ENCODE results near the gene FAM78B.

Gene FAM78B

GRCh38 chr1:166166329-166166697 is 488 bp downstream of the FAM78B start:
- TF ChIP-seq CTCF (IDR thresholded peaks at IDR 0.05; ENCODE audit: insufficient read depth, low read depth, low read length, missing control alignments), result no peak
- DNase-seq (ENCODE audit: low read depth), result no peak
- no peak overlapping the region for H3K4me3 ChIP-seq (ENCODE audit: low read length)

DNA sequence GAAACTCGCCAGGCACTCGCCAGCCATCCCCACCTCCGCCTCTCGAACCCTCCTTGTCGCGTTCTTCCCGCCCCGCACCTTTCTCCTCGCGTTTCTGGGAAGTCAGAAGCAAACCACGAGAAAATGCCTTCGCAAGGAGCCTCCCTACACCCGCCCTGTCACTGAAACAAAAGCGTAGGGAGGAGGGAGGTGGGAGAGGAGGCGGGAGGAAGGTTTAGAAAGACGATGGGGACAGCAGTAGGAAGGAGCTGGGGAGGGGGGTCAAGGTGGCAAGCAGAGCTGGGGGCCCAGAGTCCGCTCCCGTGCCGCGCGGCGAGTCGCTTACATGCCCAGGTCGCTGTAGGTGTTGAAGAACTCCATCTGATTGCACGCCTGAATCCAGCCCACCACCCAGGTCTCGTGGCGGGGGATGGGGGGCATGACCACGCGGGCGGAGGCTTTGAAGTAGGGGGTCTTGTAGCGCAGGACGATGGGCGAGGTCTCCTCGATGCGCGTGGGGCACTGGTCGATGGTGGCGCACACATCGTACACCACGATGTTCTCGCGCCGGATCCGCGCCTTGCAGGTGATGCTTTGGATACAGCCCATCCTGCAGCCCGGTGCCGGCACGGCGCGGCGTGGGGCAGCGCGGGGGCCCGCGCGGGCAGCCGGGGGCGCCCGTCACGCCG is 1.0 kb downstream of the FAM78B start:
- no peak for DNase-seq (ENCODE audit: low read depth)
- TF ChIP-seq CTCF (IDR thresholded peaks at IDR 0.05; ENCODE audit: insufficient read depth, low read depth, low read length, missing control alignments), result no peak
- H3K4me3 ChIP-seq (ENCODE audit: low read length), result no peak overlapping the region

DNA sequence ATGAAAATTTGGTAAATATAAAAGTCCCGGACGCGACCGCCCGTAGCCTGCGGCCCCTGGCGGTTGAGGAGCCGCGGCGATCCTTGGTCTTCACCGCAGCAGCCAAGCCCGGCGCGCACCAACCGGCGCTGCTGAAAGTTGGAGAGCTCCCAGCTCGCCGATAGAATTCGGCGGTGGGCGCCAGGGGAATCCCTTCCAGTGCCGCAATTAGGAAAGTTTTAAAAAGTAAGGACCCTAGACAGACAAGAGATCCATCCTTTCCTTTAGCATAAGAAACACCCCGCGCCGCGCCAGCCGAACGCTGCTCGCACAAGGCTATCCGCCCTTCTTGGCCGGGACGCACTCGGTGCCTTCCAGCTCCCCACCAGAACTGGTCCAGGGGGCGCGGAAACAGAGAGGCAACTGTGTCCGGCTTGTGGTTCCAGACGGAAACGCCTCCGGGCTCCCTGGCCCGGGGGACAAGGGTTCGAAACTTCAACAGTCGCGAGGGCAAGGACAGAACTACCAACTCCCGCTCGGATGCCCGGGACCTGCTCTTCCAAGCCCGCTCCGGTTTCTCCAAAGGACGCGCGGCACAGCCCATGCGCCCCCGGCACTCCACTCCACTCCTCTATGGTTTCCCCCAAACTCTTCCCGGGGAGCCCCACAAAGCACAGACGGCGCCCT is 1.7 kb downstream of the FAM78B start:
- no peak for TF ChIP-seq CTCF (IDR thresholded peaks at IDR 0.05; ENCODE audit: insufficient read depth, low read depth, low read length, missing control alignments)
- peak; percentile 54 for DNase-seq (ENCODE audit: low read depth)
- no peak overlapping the region for H3K4me3 ChIP-seq (ENCODE audit: low read length)

- DNase-seq (ENCODE audit: low read depth), result no peak
- no peak for TF ChIP-seq CTCF (IDR thresholded peaks at IDR 0.05; ENCODE audit: insufficient read depth, low read depth, low read length, missing control alignments)
- no peak overlapping the region for H3K4me3 ChIP-seq (ENCODE audit: low read length)
Observed at GRCh38 chr1:166164646-166164994, 2.2 kb downstream of the FAM78B start.

- DNase-seq (ENCODE audit: low read depth), result no peak
- no peak for TF ChIP-seq CTCF (IDR thresholded peaks at IDR 0.05; ENCODE audit: insufficient read depth, low read depth, low read length, missing control alignments)
- H3K4me3 ChIP-seq (ENCODE audit: low read length), result no peak overlapping the region
Observed at GRCh38 chr1:166159656-166160055, 7.1 kb downstream of the FAM78B start.

DNA sequence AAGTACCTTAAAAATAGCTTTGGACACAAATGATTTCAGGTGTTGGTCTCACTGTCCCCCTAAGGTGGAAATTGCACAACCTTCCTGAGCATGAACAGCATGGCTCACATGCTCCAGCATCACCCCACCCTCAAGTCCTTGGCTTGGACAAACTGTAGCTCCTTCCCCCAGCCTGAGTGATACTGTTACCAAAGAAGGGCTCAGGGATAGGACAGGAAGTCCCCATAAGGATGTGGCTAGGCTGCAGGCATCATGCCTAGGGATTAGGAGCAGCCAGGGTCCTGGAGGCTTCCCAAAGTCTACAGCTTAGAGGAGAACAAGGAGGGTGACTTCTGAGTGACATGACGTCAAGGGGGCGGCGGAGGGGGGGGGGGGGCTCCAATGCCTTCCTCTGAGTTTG is 10.1 kb downstream of the FAM78B start:
- DNase-seq (ENCODE audit: low read depth), result no peak
- TF ChIP-seq CTCF (IDR thresholded peaks at IDR 0.05; ENCODE audit: insufficient read depth, low read depth, low read length, missing control alignments), result no peak
- no peak overlapping the region for H3K4me3 ChIP-seq (ENCODE audit: low read length)

GRCh38 chr1:166155108-166155507 is 11.7 kb downstream of the FAM78B start:
- TF ChIP-seq CTCF (IDR thresholded peaks at IDR 0.05; ENCODE audit: insufficient read depth, low read depth, low read length, missing control alignments), result no peak
- no peak overlapping the region for H3K4me3 ChIP-seq (ENCODE audit: low read length)
- DNase-seq (ENCODE audit: low read depth), result no peak

Measured in epithelial cell of esophagus (primary cell).